ENCODE data around the gene RUBCN.
"Not testable (repeated sequence)": the region's sequence is repeated elsewhere in the genome, so short reads cannot be mapped to it uniquely, and the experiment has no call there.

DNA sequence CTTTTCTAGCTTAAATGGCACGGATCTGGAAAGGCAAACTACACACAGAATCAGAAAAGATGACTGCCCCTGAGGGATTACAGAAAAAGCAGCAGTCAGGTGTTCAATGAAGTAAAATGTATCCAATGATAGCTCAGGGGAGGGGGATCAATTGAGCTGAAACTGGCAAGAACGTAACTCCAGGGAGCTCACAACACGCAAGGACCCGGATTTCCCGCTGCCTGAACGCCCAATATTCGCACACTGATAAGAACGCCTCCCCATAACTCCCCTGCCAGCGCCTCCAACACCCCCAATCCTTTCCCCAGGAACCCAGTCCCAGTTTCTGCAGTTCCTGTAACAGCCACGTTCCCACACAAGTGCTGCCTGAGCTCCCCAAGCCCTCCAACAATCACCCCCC lies 83.8 kb downstream of the RUBCN start:
- TF ChIP-seq, protein P1, sequence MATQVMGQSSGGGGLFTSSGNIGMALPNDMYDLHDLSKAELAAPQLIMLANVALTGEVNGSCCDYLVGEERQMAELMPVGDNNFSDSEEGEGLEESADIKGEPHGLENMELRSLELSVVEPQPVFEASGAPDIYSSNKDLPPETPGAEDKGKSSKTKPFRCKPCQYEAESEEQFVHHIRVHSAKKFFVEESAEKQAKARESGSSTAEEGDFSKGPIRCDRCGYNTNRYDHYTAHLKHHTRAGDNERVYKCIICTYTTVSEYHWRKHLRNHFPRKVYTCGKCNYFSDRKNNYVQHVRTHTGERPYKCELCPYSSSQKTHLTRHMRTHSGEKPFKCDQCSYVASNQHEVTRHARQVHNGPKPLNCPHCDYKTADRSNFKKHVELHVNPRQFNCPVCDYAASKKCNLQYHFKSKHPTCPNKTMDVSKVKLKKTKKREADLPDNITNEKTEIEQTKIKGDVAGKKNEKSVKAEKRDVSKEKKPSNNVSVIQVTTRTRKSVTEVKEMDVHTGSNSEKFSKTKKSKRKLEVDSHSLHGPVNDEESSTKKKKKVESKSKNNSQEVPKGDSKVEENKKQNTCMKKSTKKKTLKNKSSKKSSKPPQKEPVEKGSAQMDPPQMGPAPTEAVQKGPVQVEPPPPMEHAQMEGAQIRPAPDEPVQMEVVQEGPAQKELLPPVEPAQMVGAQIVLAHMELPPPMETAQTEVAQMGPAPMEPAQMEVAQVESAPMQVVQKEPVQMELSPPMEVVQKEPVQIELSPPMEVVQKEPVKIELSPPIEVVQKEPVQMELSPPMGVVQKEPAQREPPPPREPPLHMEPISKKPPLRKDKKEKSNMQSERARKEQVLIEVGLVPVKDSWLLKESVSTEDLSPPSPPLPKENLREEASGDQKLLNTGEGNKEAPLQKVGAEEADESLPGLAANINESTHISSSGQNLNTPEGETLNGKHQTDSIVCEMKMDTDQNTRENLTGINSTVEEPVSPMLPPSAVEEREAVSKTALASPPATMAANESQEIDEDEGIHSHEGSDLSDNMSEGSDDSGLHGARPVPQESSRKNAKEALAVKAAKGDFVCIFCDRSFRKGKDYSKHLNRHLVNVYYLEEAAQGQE (IDR thresholded peaks at IDR 0.05; ENCODE audit: insufficient read depth in 1 of 2, low read depth in 2 of 2, low read length in 1 of 2), result not testable (repeated sequence)
- TF ChIP-seq, protein P2, sequence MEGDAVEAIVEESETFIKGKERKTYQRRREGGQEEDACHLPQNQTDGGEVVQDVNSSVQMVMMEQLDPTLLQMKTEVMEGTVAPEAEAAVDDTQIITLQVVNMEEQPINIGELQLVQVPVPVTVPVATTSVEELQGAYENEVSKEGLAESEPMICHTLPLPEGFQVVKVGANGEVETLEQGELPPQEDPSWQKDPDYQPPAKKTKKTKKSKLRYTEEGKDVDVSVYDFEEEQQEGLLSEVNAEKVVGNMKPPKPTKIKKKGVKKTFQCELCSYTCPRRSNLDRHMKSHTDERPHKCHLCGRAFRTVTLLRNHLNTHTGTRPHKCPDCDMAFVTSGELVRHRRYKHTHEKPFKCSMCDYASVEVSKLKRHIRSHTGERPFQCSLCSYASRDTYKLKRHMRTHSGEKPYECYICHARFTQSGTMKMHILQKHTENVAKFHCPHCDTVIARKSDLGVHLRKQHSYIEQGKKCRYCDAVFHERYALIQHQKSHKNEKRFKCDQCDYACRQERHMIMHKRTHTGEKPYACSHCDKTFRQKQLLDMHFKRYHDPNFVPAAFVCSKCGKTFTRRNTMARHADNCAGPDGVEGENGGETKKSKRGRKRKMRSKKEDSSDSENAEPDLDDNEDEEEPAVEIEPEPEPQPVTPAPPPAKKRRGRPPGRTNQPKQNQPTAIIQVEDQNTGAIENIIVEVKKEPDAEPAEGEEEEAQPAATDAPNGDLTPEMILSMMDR (IDR thresholded peaks at IDR 0.05), result not testable (repeated sequence)

Measured in Panc1 (cell line).